HG03460 (cell line): ENCODE results near the gene PTPN20.
"Not testable (repeated sequence)": the region's sequence is repeated elsewhere in the genome, so short reads cannot be mapped to it uniquely, and the experiment has no call there.

Source experiments
- ATAC-seq: cut with Tn5 transposase; IDR thresholded peaks from one replicate; pipeline ENCODE4 v1.9.1; 2021; ENCODE audit not compliant: unreplicated experiment

The PTPN20 gene

GRCh38 chr10:46952540-46952939, 41.3 kb downstream of the PTPN20 start:
- not testable (repeated sequence) for ATAC-seq

GRCh38 chr10:46960742-46961141, 49.5 kb downstream of the PTPN20 start:
- ATAC-seq = not testable (repeated sequence)

GRCh38 chr10:46963356-46963755, 52.1 kb downstream of the PTPN20 start:
- not testable (repeated sequence) for ATAC-seq

- ATAC-seq = not testable (repeated sequence)
Measured at GRCh38 chr10:46967013-46967412, 55.8 kb downstream of the PTPN20 start.

- not testable (repeated sequence) for ATAC-seq
Measured at GRCh38 chr10:46980223-46980622, 69.0 kb downstream of the PTPN20 start.

- peak; percentile 92 for ATAC-seq
Measured at GRCh38 chr10:46987233-46987924, 76.2 kb downstream of the PTPN20 start.

GRCh38 chr10:46992803-46993561, 81.8 kb downstream of the PTPN20 start:
- no peak for ATAC-seq

- no peak for ATAC-seq
Measured at GRCh38 chr10:46995234-46995633, 84.0 kb downstream of the PTPN20 start.

- no peak for ATAC-seq
Measured at GRCh38 chr10:46998192-46998591, 87.0 kb downstream of the PTPN20 start.

GRCh38 chr10:46998595-46998994, 87.4 kb downstream of the PTPN20 start:
- no peak for ATAC-seq

- ATAC-seq = no peak
Measured at GRCh38 chr10:46999217-46999616, 88.0 kb downstream of the PTPN20 start.

- no peak for ATAC-seq
Measured at GRCh38 chr10:47008769-47009168, 97.5 kb downstream of the PTPN20 start.

- ATAC-seq = no peak
Measured at GRCh38 chr10:47009215-47009838, 98.1 kb downstream of the PTPN20 start.

GRCh38 chr10:47010036-47010435, 98.8 kb downstream of the PTPN20 start:
- no peak for ATAC-seq

GRCh38 chr10:47012214-47012613, 101.0 kb downstream of the PTPN20 start:
- ATAC-seq = no peak

- ATAC-seq = no peak
Measured at GRCh38 chr10:47013507-47014154, 102.4 kb downstream of the PTPN20 start.

GRCh38 chr10:47015404-47015803, 104.2 kb downstream of the PTPN20 start:
- ATAC-seq = no peak

GRCh38 chr10:47016564-47016963, 105.3 kb downstream of the PTPN20 start:
- no peak for ATAC-seq

- no peak for ATAC-seq
Measured at GRCh38 chr10:47018026-47018735, 107.0 kb downstream of the PTPN20 start.
